Fibroblast of the conjunctiva (primary cell): ENCODE data around the gene CPNE4.

Source experiments
- DNase-seq: peaks from one replicate; pipeline ENCODE4 v3.0.0-alpha.2; 2010; ENCODE audit warnings: low read depth

The CPNE4 gene

DNA sequence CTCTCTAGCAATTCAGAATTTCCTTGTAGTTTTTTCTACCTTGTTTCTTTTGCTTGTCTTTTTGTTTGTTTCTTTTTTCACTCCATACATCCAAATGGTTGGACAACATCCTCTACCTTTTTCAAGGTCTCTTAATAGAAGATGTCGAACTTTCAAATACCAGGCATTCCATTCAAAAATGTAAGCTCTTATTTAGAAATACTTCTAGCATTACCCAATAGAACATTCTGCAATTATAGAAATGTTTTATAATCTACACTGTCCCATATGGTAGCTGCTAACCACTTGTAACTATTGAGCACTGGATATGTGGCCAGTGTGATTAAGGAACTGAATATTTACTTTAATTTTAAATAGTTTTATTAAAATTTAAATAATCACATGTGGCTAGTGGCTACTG is 335.8 kb downstream of the CPNE4 start:
- DNase-seq, result no peak

GRCh38 chr3:131694376-131694775 is 340.4 kb downstream of the CPNE4 start:
- no peak for DNase-seq

GRCh38 chr3:131692356-131692755 is 342.5 kb downstream of the CPNE4 start:
- no peak for DNase-seq

DNA sequence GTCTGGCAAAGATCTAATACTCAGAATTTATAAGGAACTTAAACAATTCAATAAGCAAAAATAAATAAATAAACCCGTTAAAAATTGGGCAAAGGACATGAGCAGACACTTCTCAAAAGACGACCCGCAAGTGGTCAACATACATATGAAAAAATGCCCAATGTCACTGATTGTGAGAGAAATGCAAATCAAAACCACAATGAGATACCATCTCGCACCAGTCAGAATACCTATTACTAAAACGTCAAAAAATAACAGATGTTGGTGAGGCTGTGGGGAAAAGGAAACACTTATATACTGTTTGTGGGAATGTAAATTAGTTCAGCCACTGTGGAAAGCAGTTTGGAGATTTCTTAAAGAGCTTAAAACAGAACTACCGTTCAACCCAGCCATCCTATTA is 344.0 kb downstream of the CPNE4 start:
- no peak for DNase-seq

GRCh38 chr3:131688370-131688769 is 346.4 kb downstream of the CPNE4 start:
- DNase-seq, result peak; percentile 1

DNA sequence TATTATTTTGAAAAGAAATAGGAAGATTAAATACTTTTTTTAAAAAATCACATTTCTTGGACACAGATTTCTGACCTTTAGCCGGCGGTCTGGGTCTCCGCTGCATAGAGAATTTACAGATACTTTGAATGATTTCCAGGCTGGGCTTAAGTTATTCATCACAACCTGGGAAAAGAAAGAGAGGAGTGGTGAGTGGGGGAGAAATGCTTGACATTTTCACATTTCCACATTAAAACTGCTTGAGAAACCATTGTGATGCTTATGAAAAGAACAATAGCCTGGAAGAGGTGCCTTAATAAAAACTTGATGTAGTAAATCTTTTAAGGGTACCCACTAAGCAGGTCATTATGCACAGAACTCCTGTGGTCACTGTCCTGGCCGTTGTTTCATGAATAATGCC is 365.2 kb downstream of the CPNE4 start:
- no peak for DNase-seq

- DNase-seq, result no peak
Observed at GRCh38 chr3:131658771-131659170, 376.0 kb downstream of the CPNE4 start.

DNA sequence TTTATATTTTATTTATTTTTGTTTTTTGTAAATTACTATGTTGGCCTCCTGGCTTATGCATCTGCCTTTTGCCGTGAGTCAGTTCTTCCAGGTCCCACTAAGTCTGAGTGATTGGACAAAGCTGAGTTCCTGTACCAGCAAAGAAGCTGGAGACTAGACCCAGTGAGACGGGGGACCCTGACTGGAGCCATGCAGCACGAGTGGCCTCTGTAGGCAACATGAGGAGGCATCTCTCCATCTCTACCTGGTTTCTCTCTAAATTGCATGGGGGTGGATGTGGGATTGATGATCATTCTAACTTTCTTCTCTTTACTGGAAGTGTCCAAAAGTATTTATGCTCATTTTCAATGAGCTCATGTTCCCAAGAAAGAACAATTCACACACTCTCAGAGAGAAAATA is 376.7 kb downstream of the CPNE4 start:
- DNase-seq, result no peak

DNA sequence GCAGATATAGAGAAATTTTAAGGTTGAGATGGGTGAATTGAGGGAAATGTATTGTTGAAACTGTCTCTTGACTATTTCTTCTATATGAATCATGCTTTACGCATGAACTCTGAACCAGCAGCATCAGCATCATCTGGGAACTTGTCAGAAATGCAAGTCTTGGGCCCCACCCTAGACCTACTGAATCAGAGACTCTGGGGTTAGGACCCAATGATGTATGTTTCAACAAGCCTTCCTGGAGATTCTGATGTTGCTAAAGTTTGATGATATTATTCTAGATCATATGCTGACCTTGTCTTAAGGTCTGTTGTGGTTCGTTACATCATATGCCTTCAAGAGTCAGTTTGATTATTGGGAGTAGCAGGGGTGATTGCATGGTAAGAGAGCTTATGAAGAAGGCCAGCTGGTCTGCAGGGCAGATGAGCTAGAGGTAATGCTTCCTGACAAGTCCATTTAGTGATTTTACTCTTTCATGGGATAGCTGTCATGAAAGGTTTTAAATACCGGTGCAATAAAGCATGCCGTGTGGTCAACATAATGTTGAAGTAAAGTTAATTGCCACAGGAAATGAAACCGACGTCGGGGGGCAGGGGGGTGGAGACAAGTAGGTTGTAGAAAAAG is 379.6 kb downstream of the CPNE4 start:
- no peak for DNase-seq

DNA sequence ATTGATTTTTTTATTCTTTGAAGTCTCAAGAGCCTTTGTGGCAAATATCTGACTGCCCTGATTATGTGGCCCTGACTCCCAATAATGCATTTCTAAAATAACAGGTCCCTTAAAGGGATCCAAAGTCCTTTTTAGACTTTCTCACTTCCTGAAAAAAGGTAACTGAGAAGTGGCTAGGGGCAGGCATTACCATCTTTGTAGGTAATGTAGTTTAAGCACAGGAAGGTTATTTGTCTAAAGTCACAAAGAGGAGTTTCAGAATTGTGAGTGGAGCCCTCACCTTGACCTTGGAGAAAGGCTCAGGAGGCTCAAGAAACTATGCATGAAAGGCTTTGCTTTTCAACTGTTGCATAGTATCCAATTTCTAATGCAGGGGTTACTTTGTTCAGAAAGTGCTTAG is 389.2 kb downstream of the CPNE4 start:
- no peak for DNase-seq

GRCh38 chr3:131636266-131636775 is 398.5 kb downstream of the CPNE4 start:
- no peak for DNase-seq

DNA sequence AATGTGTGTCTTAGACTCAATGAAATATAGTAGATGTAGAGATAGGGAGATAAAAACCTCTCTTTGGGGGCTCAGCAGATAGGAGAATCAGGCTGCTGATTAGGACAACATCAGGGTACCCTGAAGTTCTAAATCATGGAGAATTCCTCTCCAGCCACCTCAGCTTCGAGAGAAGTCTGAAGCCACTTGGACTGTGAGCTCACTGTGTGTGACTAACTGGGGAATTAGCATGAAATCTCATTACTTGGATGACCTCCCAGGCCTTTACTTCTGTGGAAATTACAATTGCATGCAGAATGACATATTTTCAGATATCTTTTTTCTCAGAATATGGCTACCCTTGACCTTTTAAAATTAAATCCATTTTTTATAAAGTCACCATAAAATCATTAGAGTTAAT is 404.0 kb downstream of the CPNE4 start:
- no peak for DNase-seq

DNA sequence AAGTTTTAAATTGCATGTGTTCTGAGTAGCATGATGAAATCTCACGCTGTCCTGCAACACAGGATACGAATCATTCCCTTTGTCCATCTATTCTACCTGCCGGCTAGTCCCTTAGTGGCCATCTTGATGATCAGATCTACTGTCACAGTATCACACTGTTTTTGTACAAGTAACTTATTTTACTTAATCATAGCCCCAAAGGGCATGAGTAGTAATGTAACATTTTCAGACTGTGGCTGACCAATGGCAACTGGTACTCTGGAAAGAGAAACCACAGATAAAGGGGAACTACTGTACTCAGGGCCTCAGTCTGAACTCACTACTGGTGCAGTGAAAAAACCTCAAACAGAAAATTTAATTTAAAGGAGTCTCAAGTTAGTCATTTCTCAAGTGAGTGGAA is 404.7 kb downstream of the CPNE4 start:
- no peak for DNase-seq

- no peak for DNase-seq
Observed at GRCh38 chr3:131623431-131623830, 411.4 kb downstream of the CPNE4 start.

- no peak for DNase-seq
Observed at GRCh38 chr3:131622726-131623125, 412.1 kb downstream of the CPNE4 start.

- DNase-seq, result no peak
Observed at GRCh38 chr3:131620977-131621376, 413.8 kb downstream of the CPNE4 start.

DNA sequence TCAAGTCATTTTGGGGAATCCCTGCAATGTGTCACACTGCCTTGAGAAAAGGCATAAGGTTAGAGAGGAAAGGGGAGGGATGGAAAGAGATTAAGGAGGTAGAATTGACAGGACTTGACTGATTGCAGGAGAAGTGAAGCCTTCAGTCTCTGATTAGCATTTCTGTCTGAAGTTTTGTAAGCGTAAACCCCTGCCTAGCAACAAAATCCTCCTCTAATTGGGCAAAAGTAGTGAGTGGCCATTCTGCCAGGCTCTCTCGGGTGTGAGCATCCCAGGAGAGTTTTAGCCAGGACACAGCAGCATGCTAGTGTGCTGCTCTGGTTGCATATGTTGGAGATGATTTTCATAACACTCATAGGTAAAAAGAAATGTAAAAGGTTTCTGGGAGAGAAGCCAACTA is 415.0 kb downstream of the CPNE4 start:
- no peak for DNase-seq

GRCh38 chr3:131616719-131617118 is 418.1 kb downstream of the CPNE4 start:
- DNase-seq, result no peak

DNA sequence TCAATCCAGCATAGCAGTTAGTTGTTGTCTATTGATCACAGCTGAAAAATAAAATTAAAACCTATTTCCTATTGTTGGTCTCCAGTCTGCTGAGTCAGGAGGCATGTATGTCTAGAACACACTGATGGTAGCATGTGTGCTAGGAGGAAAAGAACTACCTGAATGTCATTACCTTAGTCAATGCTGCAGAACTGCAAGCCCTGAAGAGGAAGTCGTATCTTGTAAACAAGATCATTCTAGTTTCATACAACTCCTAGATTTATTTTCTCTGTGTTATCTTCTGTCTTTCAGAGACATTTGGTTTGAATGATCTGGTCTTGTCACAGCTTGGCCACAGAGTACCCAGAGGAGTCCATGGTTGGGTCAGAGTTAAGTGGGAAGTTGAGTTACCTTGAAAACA is 422.1 kb downstream of the CPNE4 start:
- no peak for DNase-seq

DNA sequence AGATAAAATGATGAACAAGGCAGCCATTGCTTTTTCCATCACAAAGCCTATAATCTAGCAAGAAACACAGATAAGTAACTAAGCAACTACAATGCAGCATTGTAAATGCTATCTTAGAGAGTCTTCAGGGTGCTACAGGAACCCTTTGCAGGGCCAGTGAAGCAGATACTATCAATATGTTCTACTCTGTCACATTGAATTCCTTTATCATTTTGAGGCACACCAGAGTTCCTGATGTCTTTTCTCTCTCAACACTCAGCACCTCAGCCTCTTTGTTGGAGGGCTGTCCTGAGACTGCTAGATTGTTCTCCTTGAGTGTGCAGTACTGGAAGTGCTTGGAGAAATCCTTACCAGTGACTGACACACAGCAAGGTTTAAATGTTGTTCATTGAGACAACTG is 424.6 kb downstream of the CPNE4 start:
- DNase-seq, result no peak

DNA sequence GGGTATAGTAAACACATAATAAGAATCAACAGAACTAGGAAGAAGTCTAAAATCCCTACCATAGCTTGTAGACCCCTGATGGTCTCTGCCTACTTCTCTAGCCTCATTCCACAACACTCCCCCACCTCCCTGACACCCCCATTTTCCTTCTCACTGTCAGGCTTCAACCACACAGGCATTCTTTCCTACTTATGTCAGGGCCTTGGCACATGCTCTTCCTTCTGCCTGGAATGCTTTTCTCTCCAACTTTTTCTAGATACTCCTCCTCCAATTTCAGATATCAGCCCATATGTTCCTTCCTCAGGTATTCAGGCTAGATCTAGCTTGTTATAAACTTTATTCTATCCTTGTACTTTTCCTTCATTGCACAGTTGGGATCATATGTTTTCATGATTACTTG is 426.1 kb downstream of the CPNE4 start:
- DNase-seq, result no peak

- no peak for DNase-seq
Observed at GRCh38 chr3:131608296-131608695, 426.5 kb downstream of the CPNE4 start.

DNA sequence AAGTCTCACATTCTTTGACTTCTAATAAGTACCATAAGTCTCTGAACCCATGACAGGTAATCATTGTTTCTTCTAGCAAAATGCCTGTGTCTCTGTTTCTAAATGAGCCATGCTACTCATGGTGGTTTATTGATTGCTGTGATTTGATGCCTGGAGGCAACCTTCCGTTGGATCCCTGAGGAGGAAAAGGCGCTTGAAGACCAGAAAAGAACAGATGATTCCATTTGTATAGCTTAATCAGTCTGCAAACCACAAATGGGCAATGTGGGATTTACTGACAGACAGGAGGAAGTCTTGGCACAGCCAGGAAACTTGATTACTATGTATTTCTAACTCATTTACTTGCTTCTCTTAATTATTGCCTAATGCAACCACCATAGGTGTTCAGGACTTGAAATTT is 428.9 kb downstream of the CPNE4 start:
- DNase-seq, result no peak

GRCh38 chr3:131602011-131602779 is 432.6 kb downstream of the CPNE4 start:
- no peak for DNase-seq
